H1 (cell line): ENCODE results near the gene PSMB3. TPM values are rescaled to one million over a fixed set of nuclear protein-coding genes. Genes with fewer than 3 reads are reported as not detected.

Experiments
- CTCF ChIA-PET: fragments of 300-600 bp; sonication (Branson Sonifier 250); formaldehyde crosslinking; loops from one replicate; lab custom pipeline; 2021; ENCODE audit not compliant: partially characterized antibody; lab: Charles Lee
- POLR2A ChIA-PET: fragments of 300-600 bp; sonication (Branson Sonifier 250); formaldehyde crosslinking; loops from one replicate; lab custom pipeline; 2021; ENCODE audit warnings: inconsistent platforms; ENCODE audit not compliant: partially characterized antibody; lab: Charles Lee
- DNase-seq, 2 experiments: peaks; one replicate each; pipeline versions ENCODE4 v3.0.0 to v3.0.0-alpha.2; 2010 to 2022; ENCODE audit warnings: low spot score in 2 of 2, low read depth in 1 of 2, mixed read lengths in 1 of 2
- FAIRE-seq: peaks from 2 replicates; lab custom pipeline; 2011; peaks lifted over from hg19 to GRCh38; lab: Jason Lieb, UNC
- H2AFZ ChIP-seq: 2 replicates; pipeline ENCODE4 v1.8.1; 2012; ENCODE audit warnings: low read length, inconsistent platforms
- H2AK5ac ChIP-seq: 2 replicates; pipeline ENCODE4 v1.6.1; 2013; ENCODE audit warnings: low read depth, low read length
- H2BK120ac ChIP-seq: replicated peaks from 2 replicates; pipeline ENCODE3; 2013; ENCODE audit warnings: low read depth, low read length, inconsistent platforms
- H2BK12ac ChIP-seq: 2 replicates; pipeline ENCODE4 v1.6.1; 2013; ENCODE audit warnings: low read depth, low read length
- H2BK15ac ChIP-seq: 2 replicates; pipeline ENCODE4 v1.6.1; 2013; ENCODE audit warnings: low read length
- H2BK20ac ChIP-seq: 2 replicates; pipeline ENCODE4 v1.6.1; 2013; ENCODE audit warnings: low read length
- H2BK5ac ChIP-seq: 2 replicates; pipeline ENCODE4 v1.6.1; 2013; ENCODE audit warnings: low read depth, low read length
- H3K14ac ChIP-seq: 2 replicates; pipeline ENCODE4 v1.6.1; 2013; ENCODE audit warnings: inconsistent platforms; ENCODE audit not compliant: insufficient read length
- H3K18ac ChIP-seq: 2 replicates; pipeline ENCODE4 v1.6.1; 2013; ENCODE audit warnings: low read length; ENCODE audit errors: extremely low read depth
- H3K23ac ChIP-seq: 2 replicates; pipeline ENCODE4 v1.6.1; 2013; ENCODE audit warnings: inconsistent platforms; ENCODE audit not compliant: insufficient read length
- H3K23me2 ChIP-seq: 2 replicates; pipeline ENCODE4 v1.6.1; 2013; ENCODE audit warnings: low read depth, low read length
- H3K27ac ChIP-seq: 2 replicates; pipeline ENCODE4 v1.6.1; 2011; ENCODE audit warnings: low read depth, low read length, inconsistent platforms
- H3K27me3 ChIP-seq, 4 experiments: replicated peaks in 1 of 4; 1 replicate in 1 of 4; 2 replicates in 3 of 4; pipeline versions ENCODE4 v1.6.1 to v1.8.1; 2011 to 2013; ENCODE audit warnings: low read length in 3 of 4, mild to moderate bottlenecking in 3 of 4, inconsistent platforms in 2 of 4, mixed read lengths in 2 of 4, moderate library complexity in 1 of 4; ENCODE audit not compliant: control insufficient read depth in 3 of 4, insufficient read depth in 3 of 4; ENCODE audit errors: extremely low read depth in 1 of 4
- H3K36me3 ChIP-seq, 4 experiments: 2 replicates each; pipeline versions ENCODE4 v1.6.1 to v1.8.1; 2011 to 2013; ENCODE audit warnings: mild to moderate bottlenecking in 4 of 4, low read length in 3 of 4, moderate library complexity in 2 of 4, control low read depth in 1 of 4, inconsistent platforms in 1 of 4; ENCODE audit not compliant: insufficient read depth in 4 of 4, control insufficient read depth in 2 of 4
- H3K4ac ChIP-seq: replicated peaks from 2 replicates; pipeline ENCODE3; 2013; ENCODE audit warnings: low read length, low read depth, mixed read lengths, inconsistent platforms; ENCODE audit not compliant: insufficient read length
- H3K4me1 ChIP-seq, 4 experiments: replicated peaks in 1 of 4; 1 replicate in 1 of 4; 2 replicates in 3 of 4; pipeline versions ENCODE4 v1.6.1 to v1.8.1; 2011 to 2013; ENCODE audit warnings: low read length in 3 of 4, inconsistent platforms in 2 of 4, mixed read lengths in 1 of 4; ENCODE audit not compliant: insufficient read depth in 4 of 4, control insufficient read depth in 3 of 4
- H3K4me2 ChIP-seq, 2 experiments: 2 replicates each; pipeline versions ENCODE4 v1.6.1 to v1.8.1; 2011 to 2013; ENCODE audit warnings: low read depth in 2 of 2, low read length in 2 of 2, control low read depth in 1 of 2, inconsistent platforms in 1 of 2, mild to moderate bottlenecking in 1 of 2; ENCODE audit not compliant: insufficient read depth in 1 of 2
- H3K4me3 ChIP-seq, 4 experiments: fragments of 200-600, 300-600 bp in 1 of 4; sonication (generic), shearing (Covaris generic), sonication (Bioruptor Twin) in 1 of 4; 2 replicates each; pipeline versions ENCODE4 v1.5.1 to v1.8.1; 2011 to 2016; ENCODE audit warnings: low read length in 4 of 4, low read depth in 3 of 4, control low read depth in 2 of 4, inconsistent platforms in 2 of 4, mild to moderate bottlenecking in 2 of 4, mixed read lengths in 1 of 4, moderate library complexity in 1 of 4; ENCODE audit not compliant: insufficient read depth in 2 of 4; ENCODE audit errors: extremely low read depth in 1 of 4
- H3K56ac ChIP-seq: replicated peaks from 2 replicates; pipeline ENCODE3; 2013; ENCODE audit warnings: low read depth, mild to moderate bottlenecking, mixed read lengths, low read length, inconsistent platforms; ENCODE audit not compliant: insufficient read length
- H3K79me1 ChIP-seq: 2 replicates; pipeline ENCODE4 v1.6.1; 2013; ENCODE audit warnings: low read depth, low read length, control low read depth
- H3K79me2 ChIP-seq, 2 experiments: 2 replicates each; pipeline versions ENCODE4 v1.6.1 to v1.8.1; 2012 to 2013; ENCODE audit warnings: low read length in 2 of 2, mild to moderate bottlenecking in 2 of 2, inconsistent platforms in 1 of 2; ENCODE audit not compliant: insufficient read depth in 2 of 2, control insufficient read depth in 1 of 2
- H3K9ac ChIP-seq, 4 experiments: replicated peaks in 1 of 4; 1 replicate in 1 of 4; 2 replicates in 3 of 4; pipeline versions ENCODE4 v1.6.1 to v1.8.1; 2011 to 2013; ENCODE audit warnings: low read depth in 3 of 4, low read length in 3 of 4, control low read depth in 2 of 4, mild to moderate bottlenecking in 2 of 4, moderate library complexity in 2 of 4, inconsistent platforms in 1 of 4; ENCODE audit errors: extremely low read depth in 1 of 4
- H3K9me3 ChIP-seq, 2 experiments: 2 replicates each; pipeline versions ENCODE4 v1.6.1 to v1.8.1; 2012 to 2013; ENCODE audit warnings: mild to moderate bottlenecking in 2 of 2, moderate library complexity in 2 of 2, control low read depth in 1 of 2, inconsistent platforms in 1 of 2, low read depth in 1 of 2, low read length in 1 of 2, mixed read lengths in 1 of 2; ENCODE audit not compliant: insufficient read depth in 2 of 2
- H4K20me1 ChIP-seq, 2 experiments: replicated peaks in 1 of 2; 2 replicates each; pipeline versions ENCODE3 to v1.8.1; 2011 to 2013; ENCODE audit warnings: inconsistent platforms in 2 of 2, low read length in 2 of 2, mild to moderate bottlenecking in 1 of 2; ENCODE audit not compliant: insufficient read depth in 2 of 2, control insufficient read depth in 1 of 2
- H4K5ac ChIP-seq: 2 replicates; pipeline ENCODE4 v1.6.1; 2013; ENCODE audit warnings: low read length, low read depth, mixed read lengths, inconsistent platforms; ENCODE audit not compliant: insufficient read length
- H4K8ac ChIP-seq: 2 replicates; pipeline ENCODE4 v1.8.0; 2013; ENCODE audit warnings: mild to moderate bottlenecking, moderate library complexity, low read length, inconsistent platforms; ENCODE audit not compliant: insufficient read depth; ENCODE audit errors: extremely low read depth
- H4K91ac ChIP-seq: replicated peaks from 2 replicates; pipeline ENCODE3; 2013; ENCODE audit warnings: low read length, mixed read lengths, inconsistent platforms; ENCODE audit not compliant: insufficient read length
- SAP30 ChIP-seq: fragments of 300-600 bp; sonication (generic); IDR thresholded peaks from 2 replicates; pipeline ENCODE4 v1.7.1; 2012; ENCODE audit warnings: low read length, moderate library complexity, mild to moderate bottlenecking, inconsistent platforms; ENCODE audit not compliant: insufficient read depth, insufficient replicate concordance
- WGBS, 2 experiments: shearing (Covaris generic) in 1 of 2; methylation state at CpG; one replicate each; pipeline versions ENCODE4 v1.1.6 to v1.1.7; 2013 to 2015; ENCODE audit warnings: low lambda C conversion rate in 2 of 2, mixed read lengths in 2 of 2, inconsistent platforms in 1 of 2, low coverage in 1 of 2, missing lambda C conversion rate in 1 of 2; ENCODE audit not compliant: insufficient replicate concordance in 2 of 2, insufficient coverage in 1 of 2, insufficient read length in 1 of 2; ENCODE audit errors: extremely low coverage in 1 of 2, missing lambda C conversion rate in 1 of 2; 5-methylcytosine and 5-hydroxymethylcytosine counted together
- polyA plus RNA-seq, 7 experiments: library from polyadenylated mRNA; depleted of rRNA in 3 of 7; stranded (reverse) in 5 of 7; unstranded in 2 of 7; fragments of >200 nt in 5 of 7; fragments of 200-250 nt in 2 of 7; gene quantifications; 1 replicate in 5 of 7; 2 replicates in 1 of 7; 4 replicates in 1 of 7; pipeline versions ENCODE4 v1.2.1 to v1.2.3, GENCODE V29; 2011 to 2013; ENCODE audit warnings: missing spikeins in 2 of 7, mixed read lengths in 2 of 7
- total RNA-seq: library from RNA; stranded (reverse); fragmentation: NEBNext Ultra II Directional; extraction: Animal tissue kit (Norgen Biotek cat#: 25700); gene quantifications from 2 replicates; pipeline ENCODE4 v1.2.1, GENCODE V29; 2021
- TF ChIP-seq, protein P1 (sequence below): IDR thresholded peaks from 2 replicates; pipeline ENCODE4 v1.6.1; 2012; ENCODE audit warnings: inconsistent platforms

Gene PSMB3
- total and polyA plus RNA-seq, 2 of the 8 experiments (the other 6 are each of a cell fraction or from before 2014, with no cell fraction given): 291 to 914 TPM

DNA sequence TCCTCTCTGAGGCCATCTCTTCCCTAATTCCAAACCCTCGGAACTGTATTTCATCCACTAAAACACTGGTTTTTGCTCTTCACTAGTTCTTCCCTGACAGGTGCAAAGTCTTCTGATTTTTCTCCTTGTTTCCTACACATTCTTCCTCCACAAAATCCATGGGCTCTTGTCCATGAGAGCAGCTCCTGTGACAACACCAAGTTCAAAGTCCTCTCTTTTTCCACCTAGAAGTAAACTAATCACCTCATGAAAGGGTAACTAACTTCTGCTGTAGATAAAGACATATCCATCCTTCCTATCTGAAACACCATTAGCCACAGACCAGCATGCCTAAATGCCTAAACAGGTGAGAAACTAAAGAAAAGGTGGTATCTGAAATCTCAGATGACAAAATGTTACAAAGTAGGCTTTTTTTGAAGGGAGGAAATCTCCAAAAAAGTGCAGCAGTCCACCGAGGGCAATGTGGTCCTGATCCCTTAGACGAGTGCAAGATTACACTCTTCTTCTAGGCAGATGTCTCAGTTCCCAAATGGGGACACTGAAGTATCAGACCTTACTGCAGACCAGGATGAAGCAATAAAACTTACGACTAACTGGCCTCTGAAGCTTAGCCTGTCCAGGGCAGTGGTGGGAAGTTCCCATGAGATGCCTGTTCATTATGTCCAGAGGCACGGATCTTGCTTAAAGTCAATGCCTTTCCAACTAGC is 44.1 kb downstream of the PSMB3 start:
- Histone ChIP-seq H3K23me2 (peaks cover 4% of the 10 kb centered on the region), H3K9me3 (no peaks in the 10 kb centered on the region), H4K5ac (no peak overlapping the region), H4K8ac (no peak overlapping the region), H3K4me1 (peaks cover 5 to 8% (median 5%) of the 10 kb centered on the region in 4 experiments; a peak in 4 of 7 replicates), H2AFZ (no peak overlapping the region), H3K14ac (no peak overlapping the region), H3K9ac (no peak overlapping the region), H3K4me3 (no peak overlapping the region), H3K79me1 (peaks cover 31% of the 10 kb centered on the region), H2BK12ac (no peak overlapping the region), H4K91ac (no peak overlapping the region), H3K36me3 (peaks cover 0 to 6% (median 4%) of the 10 kb centered on the region in 4 experiments; a peak in 5 of 8 replicates), H3K27me3 (no peaks in the 10 kb centered on the region), H3K4me2 (peak overlapping the region in 1 of 2 experiments; percentile 84; a peak in 1 of 4 replicates), H3K18ac (no peak overlapping the region), H2BK120ac (no peak overlapping the region), H2AK5ac (no peak overlapping the region), H2BK20ac (no peak overlapping the region), H2BK5ac (no peak overlapping the region; the same call in 1 of the 2 replicates), H3K56ac (no peak overlapping the region), H2BK15ac (no peak overlapping the region), H3K27ac (no peak overlapping the region), H3K23ac (no peak overlapping the region), H4K20me1 (peaks cover 4 to 20% of the 10 kb centered on the region in 2 experiments), H3K4ac (no peak overlapping the region), H3K79me2 (peaks cover 16 to 60% of the 10 kb centered on the region in 2 experiments)
- DNase-seq: no peak
- no peak for FAIRE-seq
- 95% methylated on average over 5 of the region's 5 CpGs; no CpG with 5 or more reads in 1 of the 2 experiments for WGBS, 2 experiments
- TF ChIP-seq, protein P1, sequence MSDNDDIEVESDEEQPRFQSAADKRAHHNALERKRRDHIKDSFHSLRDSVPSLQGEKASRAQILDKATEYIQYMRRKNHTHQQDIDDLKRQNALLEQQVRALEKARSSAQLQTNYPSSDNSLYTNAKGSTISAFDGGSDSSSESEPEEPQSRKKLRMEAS: no peak
- no peak for TF ChIP-seq SAP30
- CTCF ChIA-PET: no interaction called here
- POLR2A ChIA-PET: interaction anchor here (0.9 to 1.6 kb wide), 4 partner anchors 8 to 65 kb away, joined by 3 to 6 read pairs (median 4); no protein-coding TSS in a partner anchor
